GM10248 (cell line): ENCODE measurements around the gene HES7.

ENCODE experiments used
- CTCF ChIA-PET: fragments of 300-600 bp; sonication (Branson Sonifier 250); formaldehyde crosslinking; extraction: SDS; loops from one replicate; lab custom pipeline; 2021; ENCODE audit warnings: antibody characterized with exemption; lab: Yijun Ruan, JAX
- POLR2A ChIA-PET: fragments of 350-650 bp; sonication (Branson Sonifier 250); formaldehyde crosslinking; extraction: SDS; loops from one replicate; lab custom pipeline; 2020; ENCODE audit warnings: antibody characterized with exemption; lab: Yijun Ruan, JAX
- DNase-seq: peaks from one replicate; pipeline ENCODE4 v3.0.0; 2012; ENCODE audit errors: extremely low spot score
- CTCF ChIP-seq: IDR thresholded peaks from 2 replicates; pipeline ENCODE4 v1.5.1; 2012; ENCODE audit warnings: mild to moderate bottlenecking, low read depth; ENCODE audit errors: extremely low read depth, missing control alignments, control extremely low read depth

Gene HES7

GRCh38 chr17:8126491-8127066 lies 2.7 kb upstream of the HES7 start:
- TF ChIP-seq CTCF, result no peak
- ChIA-PET POLR2A (interaction anchor here (1.7 to 2.1 kb wide), 2 partner anchors 12 to 47 kb away, joined by 5 to 6 read pairs; no protein-coding TSS in a partner anchor), CTCF (interaction anchor here (1.0 to 6.8 kb wide), 4 partner anchors 13 to 62 kb away, joined by 3 to 50 read pairs (median 4); no protein-coding TSS in a partner anchor)
- DNase-seq, result peak; percentile 75

GRCh38 chr17:8125947-8126490 lies 2.1 kb upstream of the HES7 start:
- ChIA-PET POLR2A (interaction anchor here (1.7 to 2.1 kb wide), 2 partner anchors 13 to 47 kb away, joined by 5 to 6 read pairs; no protein-coding TSS in a partner anchor), CTCF (interaction anchor here (1.0 to 6.8 kb wide), 4 partner anchors 13 to 62 kb away, joined by 3 to 50 read pairs (median 4); no protein-coding TSS in a partner anchor)
- no peak for TF ChIP-seq CTCF
- DNase-seq, result no peak

- ChIA-PET POLR2A (interaction anchor here (0.6 to 2.1 kb wide), 2 partner anchors 47 to 48 kb away, joined by 3 to 5 read pairs; no protein-coding TSS in a partner anchor), CTCF (interaction anchor here (1.0 to 3.8 kb wide), 5 partner anchors 13 to 258 kb away, joined by 3 to 43 read pairs (median 3); partner anchors contain the start of gene BORCS6)
- no peak for TF ChIP-seq CTCF
- DNase-seq, result peak; percentile 80
These were observed 1.4 kb upstream of the HES7 start for GRCh38 chr17:8125154-8125946.

GRCh38 chr17:8124350-8125153 lies 646 bp upstream of the HES7 start:
- CTCF ChIA-PET, result interaction anchor here (1.0 to 3.8 kb wide), 9 partner anchors 11 to 259 kb away, joined by 3 to 43 read pairs (median 3); partner anchors contain the start of genes BORCS6 and PFAS
- no peak for TF ChIP-seq CTCF
- no peak for DNase-seq
- POLR2A ChIA-PET, result interaction anchor here (0.6 to 1.2 kb wide), 9 partner anchors 17 to 733 kb away, joined by 3 to 5 read pairs (median 3); partner anchors contain the start of gene PER1

- ChIA-PET CTCF (interaction anchor here (0.6 to 3.8 kb wide), 10 partner anchors 11 to 129 kb away, joined by 3 to 43 read pairs (median 5); partner anchors contain the start of gene PFAS), POLR2A (interaction anchor here (1.0 to 1.1 kb wide), 2 partner anchors 31 to 50 kb away, joined by 3 to 4 read pairs; no protein-coding TSS in a partner anchor)
- TF ChIP-seq CTCF, result no peak
- DNase-seq, result peak; percentile 46
These were observed 797 bp downstream of the HES7 start for GRCh38 chr17:8122924-8123694.
